DND-41 (cell line): Measurements from ENCODE around the gene LTB4R.

ENCODE experiments used
- ATAC-seq: fragments of 200-7000 bp; cut with Tn5 transposase; 3 replicates; pipeline ENCODE4 v1.9.1; 2021; ENCODE audit warnings: low read depth; ENCODE audit not compliant: insufficient read depth
- DNase-seq: peaks from one replicate; pipeline ENCODE4 v3.0.0-alpha.2; 2020
- H2AFZ ChIP-seq: 2 replicates; pipeline ENCODE4 v1.6.0; 2012; ENCODE audit warnings: low read depth, low read length
- H3K27ac ChIP-seq: 2 replicates; pipeline ENCODE4 v1.5.1; 2012; ENCODE audit warnings: low read length, inconsistent platforms
- H3K27me3 ChIP-seq: fragments of 200-600 bp; sonication (generic); 2 replicates; pipeline ENCODE4 v1.6.0; 2012; ENCODE audit warnings: low read length, mild to moderate bottlenecking, inconsistent platforms; ENCODE audit not compliant: insufficient read depth, poor library complexity
- H3K36me3 ChIP-seq: 2 replicates; pipeline ENCODE4 v1.5.1; 2012; ENCODE audit warnings: low read length, inconsistent platforms; ENCODE audit not compliant: insufficient read depth
- H3K4me1 ChIP-seq: 2 replicates; pipeline ENCODE4 v1.5.1; 2012; ENCODE audit warnings: mild to moderate bottlenecking, low read length; ENCODE audit not compliant: insufficient read depth
- H3K4me2 ChIP-seq: 2 replicates; pipeline ENCODE4 v1.6.0; 2012; ENCODE audit warnings: mild to moderate bottlenecking, moderate library complexity, low read length, inconsistent platforms; ENCODE audit not compliant: insufficient read depth
- H3K4me3 ChIP-seq, 2 experiments: fragments of 200-600 bp in 1 of 2; shearing (Covaris generic) in 1 of 2; 2 replicates each; pipeline ENCODE4 v1.5.1; 2012 to 2016; ENCODE audit warnings: inconsistent platforms in 2 of 2, low read length in 2 of 2, mild to moderate bottlenecking in 2 of 2, low read depth in 1 of 2, moderate library complexity in 1 of 2
- H3K79me2 ChIP-seq: 2 replicates; pipeline ENCODE4 v1.6.0; 2012; ENCODE audit warnings: low read length, inconsistent platforms; ENCODE audit not compliant: insufficient read depth
- H3K9ac ChIP-seq: 2 replicates; pipeline ENCODE4 v1.6.0; 2012; ENCODE audit warnings: low read depth, mild to moderate bottlenecking, inconsistent platforms, low read length, moderate library complexity
- H3K9me3 ChIP-seq: 2 replicates; pipeline ENCODE4 v1.5.1; 2012; ENCODE audit warnings: low read length, moderate library complexity, mild to moderate bottlenecking, inconsistent platforms; ENCODE audit not compliant: insufficient read depth, severe bottlenecking
- H4K20me1 ChIP-seq: 2 replicates; pipeline ENCODE4 v1.6.0; 2012; ENCODE audit warnings: low read length; ENCODE audit not compliant: insufficient read depth
- EZH2 ChIP-seq: IDR thresholded peaks from 3 replicates; pipeline ENCODE4 v1.6.1; 2012; ENCODE audit warnings: borderline replicate concordance, low read depth, mild to moderate bottlenecking, moderate library complexity, low read length, inconsistent platforms; ENCODE audit not compliant: severe bottlenecking
- TF ChIP-seq, protein P1 (sequence below): IDR thresholded peaks from 2 replicates; pipeline ENCODE4 v1.5.1; 2012; ENCODE audit warnings: borderline replicate concordance, low read length, moderate library complexity, mild to moderate bottlenecking; ENCODE audit not compliant: poor library complexity, severe bottlenecking; ENCODE audit errors: extremely low read depth

Gene LTB4R

DNA sequence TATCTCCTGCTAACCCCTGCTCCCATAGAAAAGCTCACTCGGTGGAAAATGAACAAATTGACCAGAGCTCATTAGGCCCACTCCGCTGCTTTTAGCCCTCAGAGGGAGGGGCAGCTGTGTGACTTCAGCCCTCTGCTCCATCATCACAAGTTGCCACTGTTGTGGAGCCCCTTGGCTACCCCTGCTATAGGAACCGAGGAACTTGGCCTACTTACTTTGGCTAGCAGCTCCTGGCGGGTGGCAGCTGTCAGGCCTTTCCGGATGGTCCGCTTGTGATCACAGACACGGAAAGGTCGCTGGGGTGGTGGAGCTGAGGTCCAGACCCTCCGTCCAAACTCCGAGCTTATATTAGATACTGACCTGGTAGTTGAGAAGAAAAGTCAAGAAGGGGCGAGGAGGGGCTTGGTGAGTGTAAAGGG lies 4.1 kb upstream of the LTB4R start:
- H3K36me3 ChIP-seq: peaks cover 79% of the 10 kb centered on the region
- peaks cover under 1% of the 10 kb centered on the region; the same call in 1 of the 2 replicates for H3K79me2 ChIP-seq
- TF ChIP-seq, protein P1, sequence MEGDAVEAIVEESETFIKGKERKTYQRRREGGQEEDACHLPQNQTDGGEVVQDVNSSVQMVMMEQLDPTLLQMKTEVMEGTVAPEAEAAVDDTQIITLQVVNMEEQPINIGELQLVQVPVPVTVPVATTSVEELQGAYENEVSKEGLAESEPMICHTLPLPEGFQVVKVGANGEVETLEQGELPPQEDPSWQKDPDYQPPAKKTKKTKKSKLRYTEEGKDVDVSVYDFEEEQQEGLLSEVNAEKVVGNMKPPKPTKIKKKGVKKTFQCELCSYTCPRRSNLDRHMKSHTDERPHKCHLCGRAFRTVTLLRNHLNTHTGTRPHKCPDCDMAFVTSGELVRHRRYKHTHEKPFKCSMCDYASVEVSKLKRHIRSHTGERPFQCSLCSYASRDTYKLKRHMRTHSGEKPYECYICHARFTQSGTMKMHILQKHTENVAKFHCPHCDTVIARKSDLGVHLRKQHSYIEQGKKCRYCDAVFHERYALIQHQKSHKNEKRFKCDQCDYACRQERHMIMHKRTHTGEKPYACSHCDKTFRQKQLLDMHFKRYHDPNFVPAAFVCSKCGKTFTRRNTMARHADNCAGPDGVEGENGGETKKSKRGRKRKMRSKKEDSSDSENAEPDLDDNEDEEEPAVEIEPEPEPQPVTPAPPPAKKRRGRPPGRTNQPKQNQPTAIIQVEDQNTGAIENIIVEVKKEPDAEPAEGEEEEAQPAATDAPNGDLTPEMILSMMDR: no peak
- TF ChIP-seq EZH2: no peak
- no peak overlapping the region for H2AFZ ChIP-seq
- H3K9me3 ChIP-seq: no peaks in the 10 kb centered on the region
- DNase-seq (no peak), ATAC-seq (no peak)
- no peak overlapping the region for H3K4me2 ChIP-seq
- H3K4me3 ChIP-seq: no peak overlapping the region
- peaks cover 1% of the 10 kb centered on the region; the same call in 1 of the 2 replicates for H3K4me1 ChIP-seq
- H3K27ac ChIP-seq: no peak overlapping the region
- no peaks in the 10 kb centered on the region for H3K27me3 ChIP-seq
- no peak overlapping the region for H3K9ac ChIP-seq
- 0 out of 2 replicates have a peak, but pooled peaks cover 5% of the 10 kb centered on the region for H4K20me1 ChIP-seq

DNA sequence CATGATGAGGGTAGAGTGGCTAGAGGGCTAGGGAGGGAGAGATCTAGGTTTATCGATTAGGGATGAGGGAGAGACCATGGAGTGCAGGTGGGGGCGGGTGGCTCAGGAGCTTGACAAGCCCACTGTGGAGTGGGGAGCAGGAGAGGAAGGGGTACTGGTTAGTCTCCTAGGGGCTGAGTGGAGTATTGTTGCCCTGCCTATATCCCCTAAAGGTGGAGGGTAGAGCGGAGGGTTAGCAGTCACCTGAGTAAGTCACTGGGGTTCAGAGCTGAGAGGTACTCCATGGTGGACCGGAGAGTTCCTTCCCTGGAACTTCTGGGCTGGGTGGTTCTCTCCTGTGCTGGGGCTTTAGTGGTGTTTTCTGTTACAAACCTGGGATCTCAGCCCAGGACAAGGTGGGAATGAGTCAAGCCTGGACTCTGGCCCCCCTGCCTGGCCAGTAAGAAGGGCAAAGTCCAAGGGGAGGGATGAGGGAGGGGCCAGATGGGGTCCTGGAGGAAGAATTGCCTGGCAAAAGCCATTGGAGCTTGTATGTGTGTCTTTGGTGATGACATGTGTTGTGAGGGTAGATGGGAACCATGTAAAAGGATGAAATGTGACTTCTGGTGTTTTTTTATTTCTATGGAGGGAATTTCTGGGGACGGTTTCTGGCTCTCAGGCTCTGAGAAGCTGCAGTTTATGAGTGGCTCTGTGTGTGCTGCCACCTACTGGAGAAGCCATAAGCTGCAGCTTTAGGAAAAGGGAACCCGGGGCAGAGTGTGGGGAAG lies 3.5 kb upstream of the LTB4R start, which contains the start of gene CIDEB:
TSS of gene CIDEB (minus strand) at position 403 of the 767 bp plus-strand sequence. CDS start at position 284, 119 bp downstream.
- ATAC-seq: peak; percentile 87
- Histone ChIP-seq H3K4me3 (no peak within 1 kb of the TSS), H3K27me3 (no peaks in the 10 kb centered on the region), H3K9ac (no peak within 1 kb of the TSS), H3K4me2 (no peak within 1 kb of the TSS), H2AFZ (no peak within 1 kb of the TSS), H3K27ac (no peak within 1 kb of the TSS), H3K36me3 (peaks cover 73% of the 10 kb centered on the region), H3K79me2 (no peaks in the 10 kb centered on the region), H3K9me3 (no peaks in the 10 kb centered on the region), H3K4me1 (no peaks in the 10 kb centered on the region), H4K20me1 (0 out of 2 replicates have a peak, but pooled peaks cover 5% of the 10 kb centered on the region)
- no peak for TF ChIP-seq EZH2
- TF ChIP-seq, protein P1: peak; percentile 95
- peak; percentile 67 for DNase-seq

DNA sequence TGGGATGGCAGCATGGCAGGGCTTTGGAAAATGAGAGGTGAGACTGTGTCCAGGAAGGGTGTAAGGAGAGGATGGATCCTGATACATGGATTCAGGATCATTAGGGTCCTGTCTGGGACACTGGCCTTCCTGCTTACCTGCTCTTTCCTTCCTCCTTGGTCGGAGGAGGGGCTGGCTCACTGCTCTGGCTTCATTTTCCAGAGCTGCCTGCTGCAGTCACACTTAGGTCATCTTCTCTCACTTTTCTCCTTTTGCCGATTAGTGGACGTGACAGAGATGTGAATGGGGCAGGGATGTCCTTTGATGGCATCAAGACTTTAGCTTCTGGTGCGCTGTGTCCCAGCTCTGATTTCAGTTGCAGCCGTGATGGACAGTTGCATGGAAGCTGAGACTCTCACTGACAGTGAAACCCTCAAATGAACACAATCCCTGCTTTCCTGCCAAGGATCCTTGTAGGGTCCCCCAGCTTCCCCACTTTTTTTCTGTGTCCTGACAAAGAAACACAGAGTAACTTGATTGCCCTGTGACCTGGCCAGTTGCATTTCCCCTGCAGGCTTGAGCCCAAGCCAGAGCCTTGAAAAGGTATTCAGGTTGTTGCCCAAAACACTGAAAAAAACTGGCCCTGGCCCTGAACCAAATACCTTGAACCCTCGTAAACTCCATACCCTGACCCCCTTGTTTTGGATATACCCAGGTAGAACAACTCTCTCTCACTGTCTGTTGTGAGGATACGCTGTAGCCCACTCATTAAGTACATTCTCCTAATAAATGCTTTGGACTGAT lies 2.8 kb upstream of the LTB4R start:
- Histone ChIP-seq H3K4me2 (no peak overlapping the region), H3K36me3 (peaks cover 65% of the 10 kb centered on the region), H3K27me3 (no peaks in the 10 kb centered on the region), H3K9me3 (no peaks in the 10 kb centered on the region), H3K4me3 (no peak overlapping the region), H3K79me2 (no peaks in the 10 kb centered on the region), H2AFZ (no peak overlapping the region), H3K9ac (no peak overlapping the region), H3K27ac (no peak overlapping the region), H4K20me1 (0 out of 2 replicates have a peak, but pooled peaks cover 5% of the 10 kb centered on the region), H3K4me1 (no peaks in the 10 kb centered on the region)
- no peak for TF ChIP-seq EZH2
- TF ChIP-seq, protein P1: no peak
- ATAC-seq (no peak), DNase-seq (no peak)
